A549 (cell line): ENCODE measurements around the gene MAJIN. TPM values are rescaled to one million over a fixed set of nuclear protein-coding genes. Genes with fewer than 3 reads are reported as not detected.

Source experiments
- ATAC-seq, 2 experiments: fragments of 200-7000 bp in 1 of 2; fragments of >200 bp in 1 of 2; cut with Nextera tagmentation in 1 of 2; cut with Tn5 transposase in 1 of 2; 3 replicates each; pipeline versions ENCODE4 v1.8.0 to v1.9.1; 2018 to 2020; ENCODE audit warnings: mild to moderate bottlenecking in 1 of 2, moderate library complexity in 1 of 2
- CTCF ChIA-PET: fragments of 300-600 bp; sonication (Branson Sonifier 250); formaldehyde crosslinking; extraction: SDS; loops from one replicate; lab custom pipeline; 2021; ENCODE audit warnings: antibody characterized with exemption, inconsistent platforms; lab: Yijun Ruan, JAX
- POLR2A ChIA-PET: fragments of 350-600 bp; formaldehyde crosslinking; extraction: SDS; loops from one replicate; lab custom pipeline; 2021; ENCODE audit warnings: antibody characterized with exemption, inconsistent platforms; lab: Yijun Ruan, JAX
- DNase-seq, 2 experiments: peaks; one replicate each; pipeline versions ENCODE4 v3.0.0 to v3.0.0-alpha.2; 2011 to 2016; ENCODE audit warnings: low read depth in 1 of 2, low spot score in 1 of 2
- FAIRE-seq: peaks from 2 replicates; lab custom pipeline; 2011; peaks lifted over from hg19 to GRCh38; lab: Jason Lieb, UNC
- H3K27ac ChIP-seq, 2 experiments: fragments of >200 bp; sonication (Bioruptor Twin); formaldehyde crosslinking; 3 replicates each; pipeline ENCODE4 v1.5.1; 2016 to 2017
- H3K4me1 ChIP-seq: fragments of >200 bp; sonication (Bioruptor Twin); formaldehyde crosslinking; 3 replicates; pipeline ENCODE4 v1.6.1; 2016
- H3K4me2 ChIP-seq: fragments of >200 bp; sonication (Bioruptor Twin); formaldehyde crosslinking; 3 replicates; pipeline ENCODE4 v1.6.1; 2016
- H3K4me3 ChIP-seq: fragments of >200 bp; sonication (Bioruptor Twin); formaldehyde crosslinking; 3 replicates; pipeline ENCODE4 v1.5.1; 2016
- H3K9me3 ChIP-seq: fragments of >200 bp; sonication (Bioruptor Twin); formaldehyde crosslinking; 3 replicates; pipeline ENCODE4 v1.6.1; 2016
- ATOH8 ChIP-seq: fragments of 250-450 bp; sonication (Bioruptor Pico); IDR thresholded peaks from 2 replicates; pipeline ENCODE4 v1.5.0; 2020; ENCODE audit warnings: low read depth, mild to moderate bottlenecking, moderate library complexity
- BCL3 ChIP-seq: fragments of >200 bp; sonication (Bioruptor Twin); formaldehyde crosslinking; IDR thresholded peaks from 3 replicates; pipeline ENCODE4 v1.6.1; 2016
- CBX8 ChIP-seq: fragments of 200-600 bp; sonication (generic); IDR thresholded peaks from 2 replicates; pipeline ENCODE4 v1.6.1; 2016
- E2F6 ChIP-seq: IDR thresholded peaks from 2 replicates; pipeline ENCODE4 v1.6.1; 2012; ENCODE audit warnings: low read depth, borderline replicate concordance
- ELK1 ChIP-seq: fragments of 150-350 bp; IDR thresholded peaks from 2 replicates; pipeline ENCODE4 v1.6.1; 2014; ENCODE audit warnings: low read depth, mild to moderate bottlenecking, low read length
- EP300 ChIP-seq, 2 experiments: fragments of >200 bp; sonication (Bioruptor Twin); formaldehyde crosslinking; IDR thresholded peaks; 2 replicates in 1 of 2; 3 replicates in 1 of 2; pipeline ENCODE4 v1.6.1; 2016 to 2017
- FOXS1 ChIP-seq: fragments of 250-450 bp; sonication (Bioruptor Pico); IDR thresholded peaks from 2 replicates; pipeline ENCODE4 v1.5.0; 2020; ENCODE audit warnings: mild to moderate bottlenecking, moderate library complexity
- HOXA7 ChIP-seq: fragments of 250-450 bp; sonication (Bioruptor Pico); IDR thresholded peaks from 2 replicates; pipeline ENCODE4 v1.5.0; 2020; ENCODE audit warnings: mild to moderate bottlenecking, moderate library complexity
- JUN ChIP-seq, 2 experiments: fragments of >200 bp; sonication (Bioruptor Twin); formaldehyde crosslinking; IDR thresholded peaks; 2 replicates in 1 of 2; 3 replicates in 1 of 2; pipeline ENCODE4 v1.6.1; 2016 to 2017
- JUNB ChIP-seq: fragments of >200 bp; sonication (Bioruptor Twin); formaldehyde crosslinking; IDR thresholded peaks from 2 replicates; pipeline ENCODE4 v1.6.1; 2016
- MAX ChIP-seq: IDR thresholded peaks from 2 replicates; pipeline ENCODE4 v1.6.1; 2012
- NPAS2 ChIP-seq: fragments of 250-450 bp; sonication (Bioruptor Pico); IDR thresholded peaks from 2 replicates; pipeline ENCODE4 v1.8.0; 2022; ENCODE audit warnings: mild to moderate bottlenecking, moderate library complexity, borderline replicate concordance
- RARB ChIP-seq: fragments of 250-450 bp; sonication (Bioruptor Pico); IDR thresholded peaks from 2 replicates; pipeline ENCODE4 v1.8.0; 2021; ENCODE audit warnings: mild to moderate bottlenecking, moderate library complexity
- USF2 ChIP-seq: fragments of 450-650 bp; IDR thresholded peaks from 2 replicates; pipeline ENCODE4 v1.6.1; 2014; ENCODE audit warnings: antibody characterized with exemption
- WGBS: methylation state at CpG from one replicate; pipeline ENCODE4 v1.1.6; 2017; ENCODE audit errors: missing lambda C conversion rate; 5-methylcytosine and 5-hydroxymethylcytosine counted together
- polyA plus RNA-seq, 4 experiments: library from polyadenylated mRNA; depleted of rRNA in 3 of 4; stranded (reverse); fragments of >200 nt; fragmentation: RNase III in 1 of 4; extraction: RNeasy Plus Mini Kit Qiagen cat#74134 plus additional on column Dnase treatment in 1 of 4; gene quantifications; 2 replicates in 3 of 4; 3 replicates in 1 of 4; pipeline ENCODE4 v1.2.3, GENCODE V29; 2011 to 2017

The MAJIN gene
- polyA plus RNA-seq, 2 of the 4 experiments (the other 2 are of a cell fraction), result 0.12 TPM; not detected in 1

GRCh38 chr11:64914123-64914522 is 57.8 kb downstream of the MAJIN start (continued):
- no peak for TF ChIP-seq BCL3
- TF ChIP-seq JUNB, result no peak

- ChIA-PET CTCF (interaction anchor here (1.8 to 14.9 kb wide), 5 partner anchors 11 to 101 kb away, joined by 4 to 132 read pairs (median 11); partner anchors contain the start of genes ARL2 and CDC42BPG), POLR2A (no interaction called here)
- Histone ChIP-seq H3K4me1 (peaks cover 11% of the 10 kb centered on the region), H3K4me2 (no peak overlapping the region), H3K9me3 (no peaks in the 10 kb centered on the region), H3K4me3 (no peak overlapping the region), H3K27ac (no peak overlapping the region)
- ATAC-seq (no peak), FAIRE-seq (no peak), DNase-seq (no peak)
- WGBS, result 86% methylated on average over 17 of the region's 18 CpGs
- TF ChIP-seq ELK1 (no peak), USF2 (no peak), BCL3 (no peak), MAX (no peak), HOXA7 (no peak), JUN (IDR thresholded peaks at IDR 0.05) (no peak), CBX8 (no peak), E2F6 (no peak), NPAS2 (CRISPR knock-in tag) (no peak), FOXS1 (no peak)
These were observed 58.7 kb downstream of the MAJIN start for GRCh38 chr11:64913171-64913727.

- FAIRE-seq (no peak), ATAC-seq (no peak), DNase-seq (no peak)
- no peak overlapping the region for H3K4me2 ChIP-seq
- H3K27ac ChIP-seq, result no peak overlapping the region
- CTCF ChIA-PET, result interaction anchor here (0.8 to 14.9 kb wide), 10 partner anchors 10 to 102 kb away, joined by 3 to 132 read pairs (median 4); partner anchors contain the start of gene ARL2
- no peak overlapping the region for H3K4me3 ChIP-seq
- H3K9me3 ChIP-seq, result no peaks in the 10 kb centered on the region
- WGBS, result 96% methylated on average over 8 of the region's 9 CpGs
- peaks cover 7% of the 10 kb centered on the region; the same call in 2 of the 3 replicates for H3K4me1 ChIP-seq
- POLR2A ChIA-PET, result no interaction called here
- TF ChIP-seq RARB (CRISPR knock-in tag) (no peak), USF2 (no peak), ATOH8 (no peak), EP300 (IDR thresholded peaks at IDR 0.05) (no peak), E2F6 (no peak)
These were observed 60.2 kb downstream of the MAJIN start for GRCh38 chr11:64911689-64912088.
